OCI-LY3 (cell line): ENCODE measurements around the gene NDUFB10.

Experiments used
- H2AFZ ChIP-seq: fragments of 200-600, 300-600 bp; shearing (Covaris generic); 2 replicates; pipeline ENCODE4 v1.6.0; 2014; ENCODE audit warnings: antibody characterized with exemption, low read depth, low read length
- H3K27ac ChIP-seq: fragments of 200-600, 300-600 bp; sonication (generic); 2 replicates; pipeline ENCODE4 v1.5.1; 2014; ENCODE audit warnings: mild to moderate bottlenecking, low read length, moderate library complexity, mixed read lengths
- H3K27me3 ChIP-seq: fragments of 200-600, 300-600 bp; sonication (generic); 2 replicates; pipeline ENCODE4 v1.6.1; 2014; ENCODE audit warnings: low read depth, low read length, mixed read lengths
- H3K36me3 ChIP-seq: fragments of 200-600, 300-600 bp; sonication (generic); replicated peaks from 2 replicates; pipeline ENCODE3; 2014; ENCODE audit warnings: low read depth, low read length, mixed read lengths
- H3K4me1 ChIP-seq: fragments of 300-600, 200-600 bp; sonication (generic); 2 replicates; pipeline ENCODE4 v1.6.1; 2014; ENCODE audit warnings: low read length, mixed read lengths
- H3K4me2 ChIP-seq: fragments of 200-600, 300-600 bp; sonication (generic); 2 replicates; pipeline ENCODE4 v1.6.1; 2014; ENCODE audit warnings: low read length, mixed read lengths
- H3K4me3 ChIP-seq: fragments of 300-600, 200-600 bp; sonication (generic); 2 replicates; pipeline ENCODE4 v1.5.1; 2014; ENCODE audit warnings: antibody characterized with exemption, mild to moderate bottlenecking, low read length, moderate library complexity
- H3K79me2 ChIP-seq: fragments of 300-600, 200-600 bp; shearing (Covaris generic); 2 replicates; pipeline ENCODE4 v1.6.1; 2014; ENCODE audit warnings: mild to moderate bottlenecking, low read length, mixed read lengths
- H3K9ac ChIP-seq: fragments of 300-600, 200-600 bp; shearing (Covaris generic); 2 replicates; pipeline ENCODE4 v1.6.0; 2014; ENCODE audit warnings: mild to moderate bottlenecking, low read length, moderate library complexity
- H3K9me3 ChIP-seq: fragments of 200-600, 300-600 bp; shearing (Covaris generic); 2 replicates; pipeline ENCODE4 v1.6.1; 2014; ENCODE audit warnings: low read length, mixed read lengths; ENCODE audit not compliant: insufficient read depth
- H4K20me1 ChIP-seq: fragments of 200-600, 300-600 bp; sonication (generic); 2 replicates; pipeline ENCODE4 v1.6.1; 2016; ENCODE audit warnings: low read length, mixed read lengths; ENCODE audit not compliant: insufficient read depth
- EZH2phosphoT487 ChIP-seq: fragments of 200-600 bp; shearing (Covaris generic); IDR thresholded peaks from 2 replicates; pipeline ENCODE4 v1.6.1; 2018; ENCODE audit warnings: antibody characterized with exemption, mixed run types, low read depth
- TF ChIP-seq, protein P1 (sequence below): fragments of 200-600, 300-600 bp; sonication (generic); IDR thresholded peaks from 2 replicates; pipeline ENCODE4 v1.5.1; 2014; ENCODE audit warnings: antibody characterized with exemption, low read length, low read depth

The NDUFB10 gene

GRCh38 chr16:1968146-1968953 is 9.0 kb downstream of the NDUFB10 start:
- Histone ChIP-seq H3K27ac (no peak overlapping the region), H3K4me2 (no peak overlapping the region), H3K27me3 (no peaks in the 10 kb centered on the region), H3K79me2 (peaks cover 65% of the 10 kb centered on the region), H4K20me1 (peaks cover 8% of the 10 kb centered on the region), H3K36me3 (peaks cover 12% of the 10 kb centered on the region), H3K4me3 (no peak overlapping the region), H3K9ac (no peak overlapping the region), H3K9me3 (no peaks in the 10 kb centered on the region), H3K4me1 (peaks cover 19% of the 10 kb centered on the region), H2AFZ (no peak overlapping the region)
- TF ChIP-seq EZH2phosphoT487: no peak
- TF ChIP-seq, protein P1, sequence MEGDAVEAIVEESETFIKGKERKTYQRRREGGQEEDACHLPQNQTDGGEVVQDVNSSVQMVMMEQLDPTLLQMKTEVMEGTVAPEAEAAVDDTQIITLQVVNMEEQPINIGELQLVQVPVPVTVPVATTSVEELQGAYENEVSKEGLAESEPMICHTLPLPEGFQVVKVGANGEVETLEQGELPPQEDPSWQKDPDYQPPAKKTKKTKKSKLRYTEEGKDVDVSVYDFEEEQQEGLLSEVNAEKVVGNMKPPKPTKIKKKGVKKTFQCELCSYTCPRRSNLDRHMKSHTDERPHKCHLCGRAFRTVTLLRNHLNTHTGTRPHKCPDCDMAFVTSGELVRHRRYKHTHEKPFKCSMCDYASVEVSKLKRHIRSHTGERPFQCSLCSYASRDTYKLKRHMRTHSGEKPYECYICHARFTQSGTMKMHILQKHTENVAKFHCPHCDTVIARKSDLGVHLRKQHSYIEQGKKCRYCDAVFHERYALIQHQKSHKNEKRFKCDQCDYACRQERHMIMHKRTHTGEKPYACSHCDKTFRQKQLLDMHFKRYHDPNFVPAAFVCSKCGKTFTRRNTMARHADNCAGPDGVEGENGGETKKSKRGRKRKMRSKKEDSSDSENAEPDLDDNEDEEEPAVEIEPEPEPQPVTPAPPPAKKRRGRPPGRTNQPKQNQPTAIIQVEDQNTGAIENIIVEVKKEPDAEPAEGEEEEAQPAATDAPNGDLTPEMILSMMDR: no peak

GRCh38 chr16:1971796-1972489 is 12.6 kb downstream of the NDUFB10 start, which contains the start of gene TBL3:
Gene TBL3 (plus strand): TSS chr16:1972053. CDS start chr16:1972165, 112 bp downstream.
- peaks cover 38% of the 10 kb centered on the region for H3K79me2 ChIP-seq
- peaks cover 14% of the 10 kb centered on the region for H3K4me1 ChIP-seq
- H3K4me2 ChIP-seq: peak within 1 kb of the TSS; percentile 88
- no peaks in the 10 kb centered on the region for H3K27me3 ChIP-seq
- no peaks in the 10 kb centered on the region for H3K9me3 ChIP-seq
- H3K27ac ChIP-seq: peak within 1 kb of the TSS; percentile 83
- no peaks in the 10 kb centered on the region for H4K20me1 ChIP-seq
- H3K9ac ChIP-seq: peak within 1 kb of the TSS; percentile 98
- H2AFZ ChIP-seq: peak within 1 kb of the TSS; percentile 84
- TF ChIP-seq, protein P1: no peak
- TF ChIP-seq EZH2phosphoT487: no peak
- peaks cover 16% of the 10 kb centered on the region for H3K36me3 ChIP-seq
- peak within 1 kb of the TSS; percentile 100 for H3K4me3 ChIP-seq

GRCh38 chr16:1972490-1972877 is 13.1 kb downstream of the NDUFB10 start:
- Histone ChIP-seq H3K4me2 (peak overlapping the region; percentile 88), H2AFZ (no peak overlapping the region), H4K20me1 (no peaks in the 10 kb centered on the region), H3K4me3 (peak overlapping the region; percentile 100), H3K4me1 (peaks cover 14% of the 10 kb centered on the region), H3K27ac (no peak overlapping the region), H3K9me3 (no peaks in the 10 kb centered on the region), H3K9ac (peak overlapping the region; percentile 87), H3K27me3 (no peaks in the 10 kb centered on the region), H3K36me3 (peaks cover 16% of the 10 kb centered on the region), H3K79me2 (peaks cover 36% of the 10 kb centered on the region)
- no peak for TF ChIP-seq EZH2phosphoT487
- TF ChIP-seq, protein P1: no peak
